ENCODE data around the gene ACTN4. TPM values are rescaled to one million over a fixed set of nuclear protein-coding genes. Genes with fewer than 3 reads are reported as not detected.

Gene ACTN4
- total RNA-seq, 1 donor from 2014 or later: 454 TPM

DNA sequence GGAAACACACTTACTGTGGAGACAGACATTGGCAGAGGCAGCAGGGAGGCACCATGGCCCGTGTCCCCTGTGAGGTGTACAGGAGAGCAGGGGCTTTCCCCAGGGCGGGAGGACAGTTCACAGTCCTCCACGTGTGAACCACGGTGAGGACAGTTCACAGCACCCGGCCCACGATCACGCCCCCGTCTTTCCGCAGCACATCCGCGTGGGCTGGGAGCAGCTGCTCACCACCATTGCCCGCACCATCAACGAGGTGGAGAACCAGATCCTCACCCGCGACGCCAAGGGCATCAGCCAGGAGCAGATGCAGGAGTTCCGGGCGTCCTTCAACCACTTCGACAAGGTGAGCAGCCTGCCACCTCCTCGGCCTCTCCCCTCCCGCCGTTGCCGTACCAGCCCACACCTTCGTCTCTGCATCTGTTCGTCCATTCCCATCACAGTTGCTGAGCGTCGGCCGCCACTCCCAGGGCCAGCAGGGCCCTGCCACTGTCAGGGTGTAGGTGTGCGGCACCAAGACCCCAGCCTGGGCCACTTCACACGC is 79.4 kb downstream of the ACTN4 start:
- H3K27me3 ChIP-seq (ENCODE audit: low read depth): no peaks in the 10 kb centered on the region
- DNase-seq (no peak), ATAC-seq (no peak)
- peaks cover 42% of the 10 kb centered on the region for H3K4me1 ChIP-seq
- no peaks in the 10 kb centered on the region for H3K9me3 ChIP-seq
- H3K36me3 ChIP-seq: peaks cover 93% of the 10 kb centered on the region
- intact Hi-C loops (cut with DNase I): no loop called here
- no peak overlapping the region for H3K4me3 ChIP-seq
- TF ChIP-seq, protein P1, sequence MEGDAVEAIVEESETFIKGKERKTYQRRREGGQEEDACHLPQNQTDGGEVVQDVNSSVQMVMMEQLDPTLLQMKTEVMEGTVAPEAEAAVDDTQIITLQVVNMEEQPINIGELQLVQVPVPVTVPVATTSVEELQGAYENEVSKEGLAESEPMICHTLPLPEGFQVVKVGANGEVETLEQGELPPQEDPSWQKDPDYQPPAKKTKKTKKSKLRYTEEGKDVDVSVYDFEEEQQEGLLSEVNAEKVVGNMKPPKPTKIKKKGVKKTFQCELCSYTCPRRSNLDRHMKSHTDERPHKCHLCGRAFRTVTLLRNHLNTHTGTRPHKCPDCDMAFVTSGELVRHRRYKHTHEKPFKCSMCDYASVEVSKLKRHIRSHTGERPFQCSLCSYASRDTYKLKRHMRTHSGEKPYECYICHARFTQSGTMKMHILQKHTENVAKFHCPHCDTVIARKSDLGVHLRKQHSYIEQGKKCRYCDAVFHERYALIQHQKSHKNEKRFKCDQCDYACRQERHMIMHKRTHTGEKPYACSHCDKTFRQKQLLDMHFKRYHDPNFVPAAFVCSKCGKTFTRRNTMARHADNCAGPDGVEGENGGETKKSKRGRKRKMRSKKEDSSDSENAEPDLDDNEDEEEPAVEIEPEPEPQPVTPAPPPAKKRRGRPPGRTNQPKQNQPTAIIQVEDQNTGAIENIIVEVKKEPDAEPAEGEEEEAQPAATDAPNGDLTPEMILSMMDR (IDR thresholded peaks at IDR 0.05): no peak
- peak overlapping the region; percentile 11 for H3K27ac ChIP-seq

DNA sequence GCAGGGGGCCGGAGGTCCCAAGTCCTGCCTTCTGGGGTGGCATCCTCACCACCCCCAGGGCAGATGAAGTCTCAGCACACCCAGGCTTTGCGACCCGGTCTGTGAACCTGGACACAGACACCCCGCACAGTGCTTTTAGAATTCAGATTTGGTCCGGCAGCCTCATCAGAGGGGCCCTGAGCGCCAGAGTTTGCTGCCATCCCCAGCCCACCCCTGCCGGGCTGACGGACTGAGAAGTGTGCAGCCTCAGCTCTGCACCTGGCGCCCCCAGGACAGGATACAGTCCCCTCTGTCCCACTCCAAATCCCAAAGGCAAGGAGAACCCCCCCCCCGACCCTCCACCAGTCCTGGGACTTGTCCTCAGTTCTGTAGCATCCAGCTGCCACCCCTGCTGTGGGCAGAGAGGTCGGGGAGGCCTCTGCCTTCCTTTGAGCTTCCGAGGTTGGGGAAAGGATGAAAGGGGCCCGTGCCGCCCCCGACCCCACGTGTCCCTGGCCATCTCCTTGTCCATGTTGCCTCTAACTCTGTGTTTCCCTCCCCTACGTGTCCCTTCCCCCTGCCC is 79.9 kb downstream of the ACTN4 start:
- TF ChIP-seq, protein P1 (IDR thresholded peaks at IDR 0.05): no peak
- H3K9me3 ChIP-seq: no peaks in the 10 kb centered on the region
- H3K36me3 ChIP-seq: peaks cover 88% of the 10 kb centered on the region
- peak overlapping the region; percentile 46 for H3K27ac ChIP-seq
- intact Hi-C loops (cut with DNase I): no loop called here
- ATAC-seq (no peak), DNase-seq (no peak)
- no peak overlapping the region for H3K4me3 ChIP-seq
- H3K4me1 ChIP-seq: peaks cover 41% of the 10 kb centered on the region
- H3K27me3 ChIP-seq (ENCODE audit: low read depth): no peaks in the 10 kb centered on the region

DNA sequence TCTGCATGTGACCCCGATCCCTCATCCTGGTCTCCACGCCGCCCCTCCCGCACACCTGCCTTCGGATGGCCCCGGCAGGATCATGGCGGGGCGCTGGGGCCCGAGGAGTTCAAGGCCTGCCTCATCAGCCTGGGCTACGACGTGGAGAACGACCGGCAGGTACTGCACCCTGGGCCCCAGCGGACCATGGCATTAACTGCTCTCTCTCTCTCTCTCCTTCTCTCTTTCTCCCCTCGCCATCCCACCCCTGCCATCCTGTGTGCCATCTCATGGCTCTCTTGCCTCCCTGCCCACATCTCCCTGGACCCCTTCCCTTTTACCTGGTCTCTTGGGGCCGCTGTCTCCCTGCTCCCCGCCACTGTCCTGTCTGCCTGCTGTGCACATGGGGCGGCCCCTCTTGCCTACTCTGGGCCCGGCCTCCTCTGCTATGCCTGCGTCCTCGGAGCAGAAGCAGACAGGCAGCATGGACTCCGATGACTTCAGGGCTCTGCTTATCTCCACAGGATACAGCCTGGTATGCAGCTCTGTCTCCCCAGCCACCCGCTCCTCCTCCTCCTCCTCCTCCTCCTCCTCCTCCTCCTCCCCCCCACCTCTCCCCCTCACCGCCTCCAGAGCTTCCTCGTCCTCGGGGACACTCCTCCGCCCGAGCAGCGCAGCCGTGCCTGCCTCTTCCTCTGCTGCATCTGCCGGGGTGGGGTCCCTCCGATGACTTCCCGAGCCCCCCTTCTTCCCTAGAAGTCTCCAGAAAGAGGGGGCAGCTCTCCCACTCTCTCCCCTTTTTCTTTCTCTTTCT is 80.6 kb downstream of the ACTN4 start:
- Histone ChIP-seq H3K36me3 (peaks cover 81% of the 10 kb centered on the region), H3K27me3 (ENCODE audit: low read depth) (no peaks in the 10 kb centered on the region), H3K4me3 (no peak overlapping the region), H3K9me3 (no peaks in the 10 kb centered on the region), H3K4me1 (peaks cover 48% of the 10 kb centered on the region), H3K27ac (peak overlapping the region; percentile 46)
- no peak for DNase-seq
- intact Hi-C loops (cut with DNase I): no loop called here
- no peak for ATAC-seq
- TF ChIP-seq, protein P1 (IDR thresholded peaks at IDR 0.05): no peak

DNA sequence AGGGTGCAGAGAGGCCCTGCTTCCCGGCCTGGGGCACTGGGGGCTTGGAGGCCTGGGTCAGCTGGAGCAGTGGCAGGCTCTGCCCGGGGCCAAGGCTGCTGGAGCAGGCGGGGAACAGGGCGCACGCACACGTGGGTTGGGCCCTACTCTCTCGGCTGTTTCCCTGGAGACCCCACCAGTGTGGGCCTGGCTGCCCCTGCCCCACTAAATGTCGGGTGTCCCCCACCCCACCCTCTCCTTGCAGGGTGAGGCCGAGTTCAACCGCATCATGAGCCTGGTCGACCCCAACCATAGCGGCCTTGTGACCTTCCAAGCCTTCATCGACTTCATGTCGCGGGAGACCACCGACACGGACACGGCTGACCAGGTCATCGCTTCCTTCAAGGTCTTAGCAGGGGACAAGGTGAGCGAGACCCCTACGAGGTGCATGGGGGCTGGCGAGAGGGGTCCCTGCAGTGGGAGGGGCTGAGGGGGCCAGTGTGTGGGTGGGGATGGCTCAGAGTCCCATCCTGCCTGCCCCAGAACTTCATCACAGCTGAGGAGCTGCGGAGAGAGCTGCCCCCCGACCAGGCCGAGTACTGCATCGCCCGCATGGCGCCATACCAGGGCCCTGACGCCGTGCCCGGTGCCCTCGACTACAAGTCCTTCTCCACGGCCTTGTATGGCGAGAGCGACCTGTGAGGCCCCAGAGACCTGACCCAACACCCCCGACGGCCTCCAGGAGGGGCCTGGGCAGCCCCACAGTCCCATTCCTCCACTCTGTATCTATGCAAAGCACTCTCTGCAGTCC is 81.5 kb downstream of the ACTN4 start:
- Histone ChIP-seq H3K4me3 (no peak overlapping the region), H3K9me3 (no peaks in the 10 kb centered on the region), H3K27me3 (ENCODE audit: low read depth) (no peaks in the 10 kb centered on the region), H3K36me3 (peaks cover 72% of the 10 kb centered on the region), H3K4me1 (peaks cover 53% of the 10 kb centered on the region), H3K27ac (peak overlapping the region; percentile 31)
- intact Hi-C loops (cut with DNase I): no loop called here
- DNase-seq (no peak), ATAC-seq (no peak)
- TF ChIP-seq, protein P1 (IDR thresholded peaks at IDR 0.05): no peak

DNA sequence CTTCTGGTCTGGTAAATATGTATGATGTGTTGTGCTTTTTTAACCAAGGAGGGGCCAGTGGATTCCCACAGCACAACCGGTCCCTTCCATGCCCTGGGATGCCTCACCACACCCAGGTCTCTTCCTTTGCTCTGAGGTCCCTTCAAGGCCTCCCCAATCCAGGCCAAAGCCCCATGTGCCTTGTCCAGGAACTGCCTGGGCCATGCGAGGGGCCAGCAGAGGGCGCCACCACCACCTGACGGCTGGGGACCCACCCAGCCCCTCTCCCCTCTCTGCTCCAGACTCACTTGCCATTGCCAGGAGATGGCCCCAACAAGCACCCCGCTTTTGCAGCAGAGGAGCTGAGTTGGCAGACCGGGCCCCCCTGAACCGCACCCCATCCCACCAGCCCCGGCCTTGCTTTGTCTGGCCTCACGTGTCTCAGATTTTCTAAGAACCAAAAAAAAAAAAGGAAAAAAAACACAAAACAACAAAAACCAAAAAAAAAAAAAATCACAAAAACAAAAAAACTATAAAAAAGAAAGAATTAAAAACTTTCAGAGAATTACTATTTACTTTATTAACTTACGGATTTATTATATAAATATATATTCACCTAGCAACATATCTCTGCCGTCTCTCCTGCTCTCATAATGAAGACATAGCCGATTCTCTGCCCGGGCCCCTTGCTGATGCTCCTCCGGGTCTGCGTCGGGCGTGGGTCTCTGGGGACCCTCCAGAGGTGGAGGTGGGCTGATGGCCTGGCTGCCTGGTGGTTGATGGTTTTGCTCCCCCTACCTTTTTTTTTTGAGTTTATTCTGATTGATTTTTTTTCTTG is 82.4 kb downstream of the ACTN4 start:
- Histone ChIP-seq H3K36me3 (peaks cover 63% of the 10 kb centered on the region), H3K9me3 (no peaks in the 10 kb centered on the region), H3K27ac (peak overlapping the region; percentile 31), H3K4me1 (peaks cover 62% of the 10 kb centered on the region), H3K27me3 (ENCODE audit: low read depth) (no peaks in the 10 kb centered on the region), H3K4me3 (no peak overlapping the region)
- intact Hi-C loops (cut with DNase I): no loop called here
- TF ChIP-seq, protein P1 (IDR thresholded peaks at IDR 0.05): peak; percentile 82
- peak; percentile 45 to 61 for ATAC-seq
- peak; percentile 85 for DNase-seq
